ENCODE data around the gene MSL3B.

DNA sequence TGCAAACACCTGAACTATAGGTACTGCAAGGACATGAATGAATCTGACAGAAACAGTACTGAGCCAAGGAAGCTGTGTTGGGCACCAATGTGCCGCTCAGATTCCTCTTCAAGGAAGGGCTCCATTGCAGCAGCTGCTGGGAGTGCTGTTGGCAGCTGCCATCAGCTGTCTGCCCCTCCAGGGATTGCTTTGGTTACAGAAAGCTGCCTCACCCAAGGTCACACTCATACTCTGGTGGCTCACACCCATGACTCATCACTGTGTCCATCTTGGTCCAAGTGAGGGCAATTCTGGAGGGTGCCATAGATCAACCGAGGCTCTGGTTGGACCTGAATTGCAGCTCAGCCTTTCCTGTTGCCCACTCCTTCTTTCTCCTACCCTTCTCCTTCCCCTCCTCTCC lies 24.6 kb upstream of the MSL3B start:
- TF ChIP-seq CTCF (conservative IDR thresholded peaks at IDR 0.05; ENCODE audit: low read depth, low read length) (no peak), EZH2 (IDR thresholded peaks at IDR 0.05; ENCODE audit: borderline replicate concordance, low read depth, low read length, poor library complexity, severe bottlenecking) (no peak)
